ENCODE measurements around the gene TTC28.

The TTC28 gene

DNA sequence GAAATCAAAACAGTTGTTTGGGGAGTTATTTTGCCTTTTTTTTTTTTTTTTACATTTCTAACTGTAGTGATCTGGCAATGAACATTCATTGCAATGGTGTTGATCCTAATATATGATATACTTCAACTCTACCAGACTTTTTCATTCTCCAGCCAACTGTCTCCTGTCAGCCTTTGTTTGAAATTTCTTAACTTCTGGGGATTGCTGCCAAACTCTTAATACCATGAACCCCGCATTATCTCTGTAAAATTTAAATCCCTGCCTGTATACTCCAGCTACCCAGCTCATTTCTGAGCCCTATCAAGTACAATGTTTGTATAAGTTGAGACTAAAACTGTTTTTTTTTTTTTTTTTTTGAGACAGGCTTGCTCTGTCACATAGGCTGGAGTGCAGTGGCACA is 280.7 kb downstream of the TTC28 start:
- H3K9ac ChIP-seq (ENCODE audit: low read length) = no peak overlapping the region
- H3K4me1 ChIP-seq (ENCODE audit: control insufficient read depth, insufficient read depth, low read length) = peaks cover 8% of the 10 kb centered on the region
- no peaks in the 10 kb centered on the region for H3K36me3 ChIP-seq (ENCODE audit: control insufficient read depth, insufficient read depth, low read length)
- no peak overlapping the region for H3K4me3 ChIP-seq (ENCODE audit: low read length)
- H3K9me3 ChIP-seq (ENCODE audit: control insufficient read depth, low read length) = no peaks in the 10 kb centered on the region
- no peaks in the 10 kb centered on the region for H3K27me3 ChIP-seq (ENCODE audit: control insufficient read depth, insufficient read depth, low read length)

DNA sequence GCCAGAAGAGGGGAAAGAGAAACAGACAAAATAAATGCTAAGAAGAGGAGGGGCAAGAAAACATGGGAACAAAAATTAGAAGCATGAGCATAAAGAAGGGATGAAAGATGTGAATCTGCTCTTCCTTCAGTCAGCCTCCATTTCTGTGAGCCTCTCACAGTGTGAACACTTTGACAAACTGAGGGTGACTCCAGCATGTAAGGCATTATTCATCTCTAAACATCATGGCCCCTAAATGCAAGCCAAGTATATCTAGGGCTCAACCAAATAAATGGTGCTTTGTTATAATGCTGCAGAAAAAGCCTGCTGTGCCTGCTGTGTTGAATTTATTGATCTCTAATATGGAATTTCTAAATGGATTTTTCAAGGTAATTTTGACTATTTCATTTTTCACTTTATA is 281.3 kb downstream of the TTC28 start:
- Histone ChIP-seq H3K9me3 (ENCODE audit: control insufficient read depth, low read length) (no peaks in the 10 kb centered on the region), H3K27me3 (ENCODE audit: control insufficient read depth, insufficient read depth, low read length) (no peaks in the 10 kb centered on the region)

DNA sequence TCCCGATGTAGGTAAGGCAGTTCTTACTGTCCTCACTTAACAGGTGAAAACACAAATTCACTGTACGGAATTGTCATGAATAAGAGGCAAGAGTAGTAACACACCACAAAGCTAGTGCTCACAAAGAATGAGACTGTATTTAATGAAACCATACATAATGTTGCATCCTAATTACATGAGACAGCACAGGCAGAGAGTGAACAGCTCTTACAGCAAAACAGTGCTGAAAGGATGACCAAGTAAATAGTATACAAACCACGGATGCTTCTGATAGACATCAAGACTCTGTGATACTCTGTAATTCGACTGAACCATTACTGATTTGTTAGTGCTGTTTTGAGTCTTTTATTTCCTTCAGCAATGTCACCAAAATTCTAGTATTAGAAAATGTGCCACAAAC is 282.3 kb downstream of the TTC28 start:
- H3K27me3 ChIP-seq (ENCODE audit: control insufficient read depth, insufficient read depth, low read length) = no peaks in the 10 kb centered on the region
- H3K9ac ChIP-seq (ENCODE audit: low read length) = no peak overlapping the region
- no peak overlapping the region for H3K4me3 ChIP-seq (ENCODE audit: low read length)
- H3K9me3 ChIP-seq (ENCODE audit: control insufficient read depth, low read length) = no peaks in the 10 kb centered on the region
- no peaks in the 10 kb centered on the region for H3K36me3 ChIP-seq (ENCODE audit: control insufficient read depth, insufficient read depth, low read length)
- H3K4me1 ChIP-seq (ENCODE audit: control insufficient read depth, insufficient read depth, low read length) = peaks cover 8% of the 10 kb centered on the region

More for the DNA sequence above, 281.3 kb downstream of the TTC28 start:
- no peak overlapping the region for H3K4me3 ChIP-seq (ENCODE audit: low read length)
- no peaks in the 10 kb centered on the region for H3K36me3 ChIP-seq (ENCODE audit: control insufficient read depth, insufficient read depth, low read length)
- peaks cover 8% of the 10 kb centered on the region for H3K4me1 ChIP-seq (ENCODE audit: control insufficient read depth, insufficient read depth, low read length)
- no peak overlapping the region for H3K9ac ChIP-seq (ENCODE audit: low read length)

DNA sequence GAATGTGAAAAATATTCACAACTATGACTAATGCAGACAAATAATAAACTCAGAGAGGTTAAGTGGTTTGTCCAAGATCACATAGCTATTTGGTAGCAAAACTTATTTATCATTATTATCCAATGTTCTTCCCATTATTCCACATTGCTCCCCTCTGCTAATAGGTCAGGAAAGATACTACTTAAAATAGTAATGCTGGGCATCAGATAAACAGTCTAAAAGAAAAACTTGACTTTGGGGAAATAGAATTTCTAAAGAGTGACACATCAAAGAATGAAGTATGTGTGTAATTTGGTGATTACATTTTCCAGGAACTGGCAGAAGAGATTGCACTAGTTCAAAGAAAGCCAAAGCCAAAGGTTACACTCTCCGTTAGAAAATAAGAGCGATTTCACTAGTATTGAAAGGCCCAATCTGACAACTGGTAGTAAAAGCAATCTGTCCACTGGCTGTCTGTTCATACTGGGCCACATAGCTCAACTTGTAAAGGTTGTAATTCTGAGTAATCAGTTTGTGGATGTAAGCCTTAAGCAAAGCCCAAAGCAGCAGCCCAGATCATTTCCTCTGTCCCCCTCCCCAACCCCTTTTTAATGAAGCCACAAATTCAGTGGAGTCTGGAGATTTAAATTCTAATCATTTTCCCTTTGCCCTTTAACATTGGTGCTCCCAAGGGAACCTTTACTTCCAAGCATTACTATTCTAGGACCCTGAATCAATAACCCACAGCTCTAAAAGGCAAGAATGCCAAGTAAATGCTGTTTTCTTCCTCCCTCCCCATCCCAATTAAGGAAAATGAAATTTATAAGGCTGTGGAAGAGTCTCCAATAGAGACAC is 283.5 kb downstream of the TTC28 start:
- Histone ChIP-seq H3K9ac (ENCODE audit: low read length) (no peak overlapping the region), H3K9me3 (ENCODE audit: control insufficient read depth, low read length) (no peaks in the 10 kb centered on the region)

DNA sequence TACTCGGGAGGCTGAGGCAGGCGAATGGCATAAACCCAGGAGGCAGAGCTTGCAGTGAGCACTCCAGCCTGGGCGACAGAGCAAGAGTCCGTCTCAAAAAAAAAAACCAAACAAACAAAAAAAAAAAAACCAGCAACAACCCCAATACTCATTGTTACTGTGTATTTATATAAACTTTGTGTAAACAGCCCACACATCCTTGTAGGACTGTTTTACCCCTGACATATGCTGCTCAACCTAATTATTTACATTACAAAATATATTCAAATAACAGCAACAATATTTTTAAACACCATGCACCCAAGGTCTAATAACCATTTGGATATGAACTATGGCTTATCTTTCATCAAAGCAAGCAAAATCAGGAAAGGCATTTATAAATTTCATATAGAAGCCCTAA is 284.1 kb downstream of the TTC28 start:
- H3K27me3 ChIP-seq (ENCODE audit: control insufficient read depth, insufficient read depth, low read length) = no peaks in the 10 kb centered on the region
- H3K4me3 ChIP-seq (ENCODE audit: low read length) = no peak overlapping the region
- no peaks in the 10 kb centered on the region for H3K36me3 ChIP-seq (ENCODE audit: control insufficient read depth, insufficient read depth, low read length)
- no peak overlapping the region for H3K9ac ChIP-seq (ENCODE audit: low read length)
- no peaks in the 10 kb centered on the region for H3K9me3 ChIP-seq (ENCODE audit: control insufficient read depth, low read length)
- H3K4me1 ChIP-seq (ENCODE audit: control insufficient read depth, insufficient read depth, low read length) = peaks cover 8% of the 10 kb centered on the region

More for the DNA sequence above, 283.5 kb downstream of the TTC28 start:
- Histone ChIP-seq H3K4me3 (ENCODE audit: low read length) (no peak overlapping the region), H3K4me1 (ENCODE audit: control insufficient read depth, insufficient read depth, low read length) (peaks cover 8% of the 10 kb centered on the region), H3K27me3 (ENCODE audit: control insufficient read depth, insufficient read depth, low read length) (no peaks in the 10 kb centered on the region), H3K36me3 (ENCODE audit: control insufficient read depth, insufficient read depth, low read length) (no peaks in the 10 kb centered on the region)

DNA sequence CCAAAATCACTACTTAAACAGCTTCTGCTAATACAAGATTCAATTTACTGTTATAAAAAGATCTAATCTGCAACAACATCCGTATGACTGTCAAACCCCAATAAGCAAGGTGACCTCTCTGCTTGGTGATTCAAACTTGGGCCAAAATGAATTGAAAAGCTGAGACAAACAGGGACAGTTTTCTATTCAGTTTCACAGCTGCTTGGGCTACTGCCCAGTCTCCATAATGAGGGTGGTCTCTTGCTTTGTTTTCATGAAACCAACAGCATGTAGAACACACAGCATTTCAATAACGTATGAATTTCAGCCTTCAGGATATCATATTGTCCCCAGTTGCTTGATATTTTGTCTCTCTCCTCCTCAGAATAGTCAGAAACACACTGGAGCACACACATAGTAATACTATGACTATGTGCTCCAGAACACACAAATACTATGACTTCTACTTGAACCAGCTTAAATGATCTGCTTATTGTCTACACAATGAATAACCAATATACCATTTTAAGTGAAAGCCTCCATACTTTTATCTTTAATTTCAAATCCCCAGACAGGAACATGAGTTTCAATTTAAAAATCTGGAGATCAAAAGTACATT is 285.0 kb downstream of the TTC28 start:
- H3K9ac ChIP-seq (ENCODE audit: low read length) = no peak overlapping the region
- H3K4me3 ChIP-seq (ENCODE audit: low read length) = no peak overlapping the region
- H3K4me1 ChIP-seq (ENCODE audit: control insufficient read depth, insufficient read depth, low read length) = peaks cover 8% of the 10 kb centered on the region
- H3K27me3 ChIP-seq (ENCODE audit: control insufficient read depth, insufficient read depth, low read length) = no peaks in the 10 kb centered on the region
- no peaks in the 10 kb centered on the region for H3K36me3 ChIP-seq (ENCODE audit: control insufficient read depth, insufficient read depth, low read length)
- H3K9me3 ChIP-seq (ENCODE audit: control insufficient read depth, low read length) = no peaks in the 10 kb centered on the region

DNA sequence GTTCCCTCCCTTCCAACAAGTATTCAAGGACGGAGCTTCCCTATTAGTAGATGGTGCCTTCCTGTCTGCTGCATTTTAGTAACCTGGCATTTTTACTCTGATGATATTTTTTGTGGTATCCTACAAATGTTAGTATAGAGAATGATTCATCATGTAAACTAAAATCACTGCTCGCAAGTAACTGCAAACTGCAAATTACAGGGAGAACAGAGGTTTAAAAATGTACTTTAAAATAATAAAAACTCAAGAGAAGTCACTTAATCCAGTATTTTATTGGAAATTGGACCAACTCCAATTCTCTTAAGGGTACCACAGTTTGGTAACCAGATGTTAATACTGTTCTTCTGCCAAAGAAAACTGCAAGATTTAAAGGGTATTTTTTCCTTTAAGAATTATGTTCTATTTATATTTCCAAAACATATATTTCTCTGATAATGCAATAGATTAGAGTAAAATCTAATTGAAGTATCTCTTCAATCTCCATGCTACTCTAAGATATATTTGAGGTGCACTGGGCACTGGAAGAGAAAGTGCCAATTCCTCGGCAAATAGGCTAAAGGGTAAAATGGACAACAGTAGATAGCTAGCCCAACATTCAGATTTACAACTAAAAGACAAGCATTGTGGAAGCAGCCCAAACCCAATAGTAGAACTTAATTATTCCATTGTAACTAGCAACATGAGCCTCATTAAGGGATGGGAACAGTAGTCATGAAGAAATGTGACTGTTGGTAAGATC is 298.0 kb downstream of the TTC28 start:
- no peak overlapping the region for H3K9ac ChIP-seq (ENCODE audit: low read length)
- H3K4me1 ChIP-seq (ENCODE audit: control insufficient read depth, insufficient read depth, low read length) = no peaks in the 10 kb centered on the region
- no peaks in the 10 kb centered on the region for H3K27me3 ChIP-seq (ENCODE audit: control insufficient read depth, insufficient read depth, low read length)
- no peaks in the 10 kb centered on the region for H3K9me3 ChIP-seq (ENCODE audit: control insufficient read depth, low read length)
- no peaks in the 10 kb centered on the region for H3K36me3 ChIP-seq (ENCODE audit: control insufficient read depth, insufficient read depth, low read length)
- no peak overlapping the region for H3K4me3 ChIP-seq (ENCODE audit: low read length)

DNA sequence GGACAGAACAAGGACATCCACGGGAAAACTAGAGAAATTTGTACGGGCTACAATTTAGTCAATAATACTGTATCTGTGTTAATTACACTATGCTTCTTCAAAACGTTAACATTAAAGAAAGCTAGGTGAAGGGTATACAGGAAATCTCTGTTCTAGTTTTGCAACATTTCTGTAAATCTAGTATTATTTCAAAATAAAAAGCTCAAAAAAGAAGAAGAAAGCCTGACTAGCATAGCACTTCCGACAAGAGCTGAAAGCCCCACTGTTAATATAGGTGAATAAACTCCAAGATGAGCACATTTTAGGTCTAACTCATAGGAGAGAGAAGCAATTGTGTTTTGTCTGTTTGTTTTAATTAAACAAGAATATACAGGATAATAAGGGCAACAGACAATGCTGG is 299.7 kb downstream of the TTC28 start:
- Histone ChIP-seq H3K4me1 (ENCODE audit: control insufficient read depth, insufficient read depth, low read length) (no peaks in the 10 kb centered on the region), H3K9ac (ENCODE audit: low read length) (no peak overlapping the region), H3K36me3 (ENCODE audit: control insufficient read depth, insufficient read depth, low read length) (no peaks in the 10 kb centered on the region), H3K9me3 (ENCODE audit: control insufficient read depth, low read length) (no peaks in the 10 kb centered on the region), H3K27me3 (ENCODE audit: control insufficient read depth, insufficient read depth, low read length) (no peaks in the 10 kb centered on the region), H3K4me3 (ENCODE audit: low read length) (no peak overlapping the region)

DNA sequence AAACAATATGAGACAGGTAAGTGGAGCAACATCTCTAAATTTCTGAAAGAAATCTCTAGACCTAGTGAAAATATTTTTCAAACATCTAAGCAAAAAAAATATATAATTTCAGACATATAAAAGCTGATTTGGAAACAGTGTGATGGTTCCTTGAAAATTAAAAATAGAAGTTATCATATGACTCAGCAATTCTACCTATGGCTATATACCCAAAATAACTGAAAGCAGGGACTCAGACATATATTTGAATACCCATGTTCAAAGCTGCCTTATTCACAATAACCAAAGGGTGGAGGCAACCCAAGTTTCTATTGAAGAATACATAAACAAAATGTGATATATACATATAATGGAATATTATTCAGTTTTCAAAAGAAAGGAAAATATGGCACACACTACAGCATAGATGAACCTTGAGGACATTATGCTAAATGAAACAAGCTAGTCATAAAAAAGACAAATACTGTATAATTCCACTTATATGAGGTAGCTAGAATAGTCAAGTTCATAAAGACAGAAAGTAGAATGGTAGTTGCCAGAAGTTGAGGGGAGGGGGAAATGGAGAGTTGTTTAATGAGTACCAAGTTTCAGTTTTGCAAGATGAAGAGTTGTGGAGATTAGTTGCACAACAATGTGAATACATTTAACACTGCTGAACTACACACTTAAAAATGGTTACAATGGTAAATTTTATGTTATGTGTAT is 300.4 kb downstream of the TTC28 start:
- H3K36me3 ChIP-seq (ENCODE audit: control insufficient read depth, insufficient read depth, low read length) = no peaks in the 10 kb centered on the region
- no peaks in the 10 kb centered on the region for H3K4me1 ChIP-seq (ENCODE audit: control insufficient read depth, insufficient read depth, low read length)
- no peak overlapping the region for H3K9ac ChIP-seq (ENCODE audit: low read length)
- no peaks in the 10 kb centered on the region for H3K27me3 ChIP-seq (ENCODE audit: control insufficient read depth, insufficient read depth, low read length)
- H3K9me3 ChIP-seq (ENCODE audit: control insufficient read depth, low read length) = no peaks in the 10 kb centered on the region
- H3K4me3 ChIP-seq (ENCODE audit: low read length) = no peak overlapping the region

DNA sequence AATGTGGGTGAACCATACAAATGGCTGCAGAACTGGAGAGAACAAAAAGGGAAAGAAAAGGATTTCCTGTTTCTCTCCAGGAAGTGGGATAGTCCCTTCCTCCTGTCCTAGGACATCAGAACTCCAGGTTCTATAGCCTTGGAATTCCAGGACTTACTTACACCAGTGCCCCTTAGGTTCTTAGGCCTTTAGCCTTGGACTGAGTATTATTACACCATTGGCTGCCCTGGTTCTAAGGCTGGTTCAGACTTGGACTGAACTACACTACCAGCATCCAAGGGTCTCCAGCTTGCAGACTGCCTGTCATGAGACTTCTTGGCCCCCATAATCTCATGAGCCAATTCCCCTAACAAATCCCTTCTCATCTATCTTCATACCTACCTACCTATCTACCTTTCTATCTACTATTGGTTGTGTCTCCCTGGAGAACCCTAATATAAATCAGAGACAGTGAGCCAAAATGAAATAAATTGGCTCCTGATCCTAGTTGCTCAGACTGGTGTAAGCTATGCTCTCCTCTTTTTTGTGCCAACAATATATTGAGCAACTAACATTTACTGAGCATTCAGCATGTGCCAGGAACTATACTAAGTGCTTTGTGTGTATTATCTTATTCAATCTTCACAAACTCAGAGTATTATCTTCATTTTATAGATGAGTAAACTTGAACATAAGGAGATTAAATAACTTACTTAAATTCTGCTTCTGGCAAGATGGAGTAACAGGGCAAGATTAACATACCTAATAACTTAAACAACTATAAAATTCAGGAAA is 303.7 kb downstream of the TTC28 start:
- Histone ChIP-seq H3K4me1 (ENCODE audit: control insufficient read depth, insufficient read depth, low read length) (peaks cover 4% of the 10 kb centered on the region), H3K4me3 (ENCODE audit: low read length) (no peak overlapping the region), H3K9ac (ENCODE audit: low read length) (no peak overlapping the region), H3K9me3 (ENCODE audit: control insufficient read depth, low read length) (no peaks in the 10 kb centered on the region), H3K36me3 (ENCODE audit: control insufficient read depth, insufficient read depth, low read length) (no peaks in the 10 kb centered on the region), H3K27me3 (ENCODE audit: control insufficient read depth, insufficient read depth, low read length) (no peaks in the 10 kb centered on the region)

DNA sequence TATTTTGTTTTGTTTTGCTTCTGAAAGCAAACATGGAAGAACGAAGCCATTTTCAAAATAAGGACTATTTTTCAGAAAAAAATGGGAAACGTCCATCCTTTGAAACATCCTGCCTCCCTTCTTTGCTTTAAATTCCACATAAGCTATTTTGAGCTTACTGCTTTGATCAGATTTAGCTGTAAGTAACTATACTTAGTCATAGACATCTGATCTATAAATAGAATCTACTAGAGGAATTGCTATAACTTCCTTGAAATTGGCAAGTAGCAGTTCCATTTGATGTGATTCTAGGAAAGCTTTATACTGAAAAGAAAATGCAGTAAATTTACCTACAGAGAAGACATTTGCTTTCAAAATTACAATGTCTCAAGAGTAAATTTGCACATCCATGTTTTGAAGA is 305.8 kb downstream of the TTC28 start:
- Histone ChIP-seq H3K36me3 (ENCODE audit: control insufficient read depth, insufficient read depth, low read length) (no peaks in the 10 kb centered on the region), H3K27me3 (ENCODE audit: control insufficient read depth, insufficient read depth, low read length) (no peaks in the 10 kb centered on the region), H3K9ac (ENCODE audit: low read length) (no peak overlapping the region), H3K4me1 (ENCODE audit: control insufficient read depth, insufficient read depth, low read length) (peaks cover 11% of the 10 kb centered on the region), H3K4me3 (ENCODE audit: low read length) (no peak overlapping the region), H3K9me3 (ENCODE audit: control insufficient read depth, low read length) (no peaks in the 10 kb centered on the region)
